ENCODE measurements around the gene TMIGD3.

The TMIGD3 gene

GRCh38 chr1:111446967-111447892 is 56.2 kb downstream of the TMIGD3 start:
- no peak for DNase-seq (ENCODE audit: low read depth in 2 of 2)

DNA sequence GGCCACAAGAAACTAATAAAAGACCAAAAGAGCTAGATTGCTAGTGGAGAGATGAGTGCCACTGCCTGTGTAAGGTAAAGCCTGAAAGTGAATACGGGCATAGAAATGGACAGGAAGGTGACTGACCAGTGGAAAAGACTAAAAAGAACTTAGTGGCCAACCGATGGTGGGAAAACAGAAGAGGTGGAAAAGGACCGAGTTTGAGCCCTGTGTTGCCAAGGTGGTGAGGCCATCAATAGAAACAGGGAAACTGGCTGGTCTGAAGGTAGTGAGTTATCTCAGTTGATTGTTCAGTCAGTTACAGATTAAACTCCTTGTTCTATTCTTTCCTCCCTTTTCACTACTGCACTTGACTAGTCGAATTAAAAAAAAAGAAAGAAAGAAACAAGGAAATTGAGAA is 56.9 kb downstream of the TMIGD3 start:
- DNase-seq (ENCODE audit: low read depth in 2 of 2), result no peak

- DNase-seq (ENCODE audit: low read depth in 2 of 2), result no peak
These were observed 59.4 kb downstream of the TMIGD3 start for GRCh38 chr1:111444031-111444430.

- no peak for DNase-seq (ENCODE audit: low read depth in 2 of 2)
These were observed 61.0 kb downstream of the TMIGD3 start for GRCh38 chr1:111442457-111442856.

- peak; percentile 44 to 51 for DNase-seq (ENCODE audit: low read depth in 2 of 2)
These were observed 61.8 kb downstream of the TMIGD3 start for GRCh38 chr1:111441573-111442192.

- no peak for DNase-seq (ENCODE audit: low read depth in 2 of 2)
These were observed 63.7 kb downstream of the TMIGD3 start for GRCh38 chr1:111439461-111440351.

- DNase-seq (ENCODE audit: low read depth in 2 of 2), result no peak
These were observed 66.7 kb downstream of the TMIGD3 start for GRCh38 chr1:111436726-111437125.

Measured in stimulated activated CD4-positive, alpha-beta T cell treated with anti-CD3 and anti-CD28 coated beads, Interleukin-4, amount 100 ng/mL, for 48 hours (primary cell).